NCI-H2107 treated with DMSO at 0.1 percent for 48 hours (cell line): ENCODE data around the gene GLMP.

Experiments used
- DNase-seq: peaks from one replicate; lab custom pipeline; 2025; ENCODE audit not compliant: unreplicated experiment; lab: John Stamatoyannopoulos, UW

GLMP gene

DNA sequence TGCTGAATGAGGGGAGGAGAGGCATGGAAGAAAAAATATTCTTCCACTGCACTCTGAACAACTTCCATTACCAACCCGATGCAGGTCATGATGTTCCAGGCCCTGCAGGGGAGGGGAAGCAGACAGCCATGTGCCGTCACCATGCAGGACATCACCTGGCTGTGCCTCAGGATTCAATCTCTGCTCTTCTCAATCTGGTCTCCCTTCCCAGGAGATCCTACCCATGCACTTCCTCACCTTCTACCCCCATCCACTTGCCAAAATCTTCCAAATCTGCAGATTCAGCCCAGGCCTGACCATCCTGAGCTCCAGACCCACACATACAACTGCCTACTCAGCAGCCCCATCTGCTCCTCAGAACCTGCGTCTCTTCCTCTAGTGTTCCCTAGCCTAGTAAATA is 41.8 kb downstream of the GLMP start:
- no peak for DNase-seq

DNA sequence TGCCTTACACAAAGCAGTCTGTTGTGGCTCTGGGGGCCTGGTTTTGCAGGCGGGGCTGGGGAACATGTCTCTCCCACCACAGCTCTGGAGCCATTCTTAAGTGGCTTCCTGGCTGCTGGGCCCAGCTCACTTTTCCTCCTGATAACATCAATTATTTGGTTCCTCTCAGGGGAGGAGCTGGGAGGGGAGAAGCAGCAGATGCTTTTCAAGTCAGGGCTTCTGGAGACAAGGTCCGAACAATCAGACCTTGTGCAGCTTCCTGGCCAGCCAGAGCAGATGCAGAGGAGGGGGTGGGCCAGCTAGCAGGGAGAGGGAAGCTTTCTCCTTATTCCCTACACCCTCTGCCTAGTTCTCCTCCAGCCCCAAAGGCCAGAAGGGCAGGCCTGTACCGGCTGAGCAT is 44.0 kb downstream of the GLMP start:
- no peak for DNase-seq

DNA sequence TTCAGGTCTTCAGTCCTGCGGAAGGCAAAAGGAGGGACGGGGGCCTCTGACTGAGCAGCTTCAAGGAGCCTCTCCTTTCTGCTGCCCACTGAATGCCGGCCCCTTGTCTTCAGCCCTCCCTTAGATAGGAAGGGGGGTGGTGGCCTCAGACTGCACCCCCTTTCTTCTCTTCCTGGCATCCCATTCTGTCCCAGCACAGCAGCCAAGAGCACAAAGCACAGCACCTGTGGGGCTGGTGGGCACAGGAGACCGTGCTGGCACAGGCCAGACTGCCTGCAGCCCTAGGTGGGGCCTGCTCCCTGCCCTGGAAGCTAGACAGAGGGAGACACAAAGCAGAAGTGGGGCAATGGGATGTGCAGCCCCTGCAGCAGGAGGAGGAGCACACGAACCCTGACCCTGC is 45.9 kb downstream of the GLMP start:
- no peak for DNase-seq

DNA sequence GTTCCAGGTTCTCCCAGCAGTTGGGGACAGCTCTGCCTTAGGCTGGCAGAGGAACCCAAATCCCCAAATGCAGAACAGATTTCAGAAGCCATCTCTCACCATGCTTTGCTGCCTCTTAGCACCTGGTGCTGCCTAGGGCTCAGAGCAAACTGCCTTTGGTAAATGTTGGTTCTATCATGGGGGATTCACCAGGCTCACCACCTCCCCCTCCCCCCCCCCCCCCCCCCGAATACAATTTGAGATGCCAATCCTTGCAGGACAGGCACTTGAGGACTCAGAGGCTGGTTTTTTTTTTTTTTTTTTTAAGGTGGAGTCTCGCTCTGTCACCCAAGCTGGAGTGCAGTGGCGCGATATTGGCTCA is 47.2 kb downstream of the GLMP start:
- DNase-seq, result no peak

DNA sequence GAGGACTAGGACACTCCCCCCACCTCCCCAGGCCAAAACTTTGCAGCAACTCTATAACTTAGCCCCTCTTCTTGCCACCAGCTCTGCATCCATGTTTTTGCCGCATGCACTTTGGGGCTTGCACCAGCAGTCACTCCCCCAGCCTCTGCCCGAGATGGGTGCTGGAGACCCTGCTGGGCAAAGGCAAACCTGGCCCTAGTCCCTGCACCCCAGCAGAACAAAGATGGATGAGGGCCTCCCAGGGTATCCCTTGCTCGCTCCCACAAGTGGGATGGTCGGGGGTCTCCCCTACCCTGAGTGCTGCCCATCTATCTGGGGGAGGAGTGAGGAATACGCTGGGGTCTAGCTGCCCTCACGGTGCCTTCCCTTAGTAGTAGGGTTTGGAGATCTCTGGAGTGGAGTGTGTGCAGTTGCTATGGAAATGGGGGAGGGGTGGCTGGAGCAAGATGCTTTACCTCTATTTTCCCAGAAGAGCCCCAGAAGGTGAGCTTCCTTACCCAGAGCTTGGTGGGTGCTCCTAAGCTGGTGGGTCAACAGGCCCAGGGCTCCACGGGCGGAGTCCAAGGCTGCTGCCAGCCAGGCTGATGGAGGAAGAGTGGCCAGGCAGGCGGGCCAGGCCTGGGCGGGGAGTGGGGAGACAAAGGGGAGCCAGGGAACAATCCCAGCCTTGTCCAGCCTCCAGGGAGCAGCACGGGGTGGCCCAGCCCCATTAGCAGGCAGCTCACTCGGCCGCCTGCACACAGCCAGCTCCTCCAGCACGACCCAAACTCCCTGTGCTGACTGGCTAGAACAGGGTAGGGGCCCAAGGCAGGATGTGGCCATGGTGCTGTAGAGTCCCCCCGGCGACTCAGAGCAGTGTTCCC is 47.8 kb downstream of the GLMP start, which contains the start of gene PAQR6:
Gene PAQR6 (minus strand): TSS at position 597 of the 863 bp plus-strand sequence. CDS start 1,325 bp downstream, outside the sequence.
- DNase-seq, result no peak

DNA sequence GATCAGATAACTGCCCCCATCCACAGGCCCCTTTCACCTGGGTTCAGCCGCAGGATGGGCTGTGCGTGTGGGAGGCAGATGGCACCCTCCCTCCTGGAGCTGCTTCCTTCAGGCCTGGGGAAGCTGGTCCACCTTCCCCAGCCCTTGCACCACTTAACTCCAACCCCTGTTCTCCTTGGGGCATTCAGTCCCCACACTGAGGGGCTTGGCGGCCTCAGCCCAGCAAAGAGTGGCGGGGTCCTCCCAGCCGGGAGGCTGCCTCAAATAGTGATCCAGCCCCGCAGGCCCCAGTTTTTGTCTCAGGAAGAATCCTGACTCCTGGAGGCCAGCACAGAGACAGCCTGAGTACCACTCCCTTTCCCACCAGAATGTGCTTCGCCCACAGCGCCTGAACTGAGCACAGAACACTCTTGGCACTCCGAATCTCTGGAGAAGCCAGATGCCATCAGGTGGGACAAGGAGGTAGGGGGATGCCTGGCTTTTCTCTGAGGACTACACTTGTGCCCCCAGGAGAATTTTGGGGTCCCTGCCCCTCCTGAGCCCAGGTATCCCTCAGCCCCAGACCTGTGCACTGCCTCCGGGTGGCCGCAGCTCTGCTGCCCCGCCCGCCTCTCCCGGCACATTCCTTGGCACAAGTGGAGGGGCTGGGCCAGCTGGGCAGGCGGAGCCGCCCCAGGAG is 48.6 kb downstream of the GLMP start:
- DNase-seq, result no peak

DNA sequence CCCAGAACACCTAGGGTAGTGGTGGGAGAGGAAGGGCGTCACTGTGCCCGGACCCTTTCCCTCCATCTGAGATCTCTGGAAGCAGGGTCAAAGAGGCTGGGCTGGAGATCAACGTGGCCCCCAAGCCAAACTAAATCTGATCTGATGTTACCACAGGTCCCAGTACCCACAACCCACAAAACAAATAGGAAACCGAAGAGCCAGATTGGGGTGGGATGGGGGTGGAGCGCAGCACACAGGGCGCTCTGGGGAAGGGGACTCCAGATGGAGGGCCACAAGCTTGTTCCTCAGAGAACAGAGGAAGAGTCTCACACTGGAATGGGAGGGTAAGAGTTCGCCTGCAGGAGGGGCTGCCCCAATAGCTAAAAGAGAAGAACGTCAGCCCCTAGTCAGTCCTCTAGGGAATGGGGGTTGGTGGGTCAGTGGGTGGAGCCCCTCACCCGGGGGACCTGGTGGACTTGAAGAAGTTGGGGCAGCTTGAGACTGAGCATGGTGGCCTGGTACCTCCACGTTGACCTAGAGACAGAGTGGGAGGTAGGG is 49.2 kb downstream of the GLMP start:
- no peak for DNase-seq

DNA sequence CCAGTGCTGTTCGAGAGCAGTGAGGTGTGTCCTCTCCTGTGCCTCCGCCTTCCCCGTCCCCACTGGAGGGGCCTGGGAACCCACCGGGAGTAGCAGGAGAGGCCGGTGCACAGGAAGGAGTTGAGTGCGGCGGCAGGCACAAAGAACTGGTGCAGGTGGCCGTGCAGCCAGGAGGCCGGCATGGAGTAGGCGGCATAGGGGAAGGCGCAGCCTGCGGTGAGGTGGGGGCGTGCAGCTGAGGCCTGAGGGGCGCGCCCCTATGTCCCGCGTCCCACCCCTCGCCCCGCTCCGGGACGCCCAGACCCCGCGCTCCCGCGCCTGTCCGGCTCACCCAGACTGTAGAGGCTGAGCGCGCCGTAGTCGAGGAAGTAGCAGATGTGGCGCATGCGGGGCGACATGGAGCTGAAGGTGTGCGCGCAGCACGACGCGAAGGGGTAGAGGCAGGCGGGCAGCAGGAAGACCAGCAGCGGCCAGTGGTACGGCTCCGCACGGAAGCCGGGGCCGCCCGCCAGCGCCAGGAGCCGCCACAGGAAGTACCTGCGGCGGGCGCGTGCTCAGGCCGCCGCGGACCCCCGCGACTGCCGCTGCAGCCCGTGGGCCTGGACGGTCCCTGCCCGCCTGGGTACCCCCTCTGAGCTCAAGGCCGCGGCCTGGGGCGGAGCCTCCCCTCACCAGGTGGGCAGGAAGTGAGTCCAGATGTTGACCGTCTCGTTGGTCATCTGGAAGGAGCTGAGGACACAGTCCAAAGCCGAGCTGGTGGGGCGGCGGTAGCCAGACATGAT is 49.8 kb downstream of the GLMP start:
- no peak for DNase-seq

DNA sequence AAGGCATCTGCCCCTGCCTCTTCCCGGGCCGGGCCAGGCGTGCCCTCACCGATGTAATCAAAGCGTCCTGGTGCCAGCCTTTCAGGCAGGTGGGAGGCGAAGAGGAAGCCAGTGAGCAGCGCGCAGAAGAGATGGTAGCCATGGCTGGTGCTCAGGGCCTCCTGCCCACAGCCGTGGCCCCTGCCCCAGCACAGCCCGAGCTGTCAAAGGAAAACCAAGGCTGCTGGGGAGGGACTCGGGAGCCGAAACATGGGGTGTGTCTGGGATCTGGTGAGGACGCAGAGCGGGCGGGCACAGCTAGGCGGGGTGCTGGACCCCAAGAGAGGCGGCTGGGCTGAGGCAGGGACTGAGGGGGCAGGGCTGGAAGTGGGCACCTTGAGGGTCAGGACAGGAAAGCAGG is 50.8 kb downstream of the GLMP start:
- no peak for DNase-seq

DNA sequence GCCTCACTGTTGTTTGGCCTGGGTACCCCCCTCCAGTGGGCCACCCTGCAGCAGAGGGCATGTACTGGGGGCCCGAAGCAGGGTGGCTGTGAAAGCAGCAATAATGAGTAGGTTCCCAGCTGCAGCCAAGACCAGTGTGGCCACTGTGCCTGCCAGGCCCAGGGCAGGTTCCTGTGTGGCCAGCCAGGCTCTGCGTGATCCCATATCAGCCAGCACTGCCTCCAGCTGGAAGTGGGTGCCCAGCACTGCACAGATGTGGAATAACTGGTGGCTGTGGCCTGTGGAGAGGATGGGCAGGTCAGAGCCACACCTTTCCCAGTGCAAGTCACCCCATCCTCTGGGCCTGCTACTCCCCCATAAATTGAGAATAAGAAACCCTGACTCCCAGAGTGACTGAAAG is 51.4 kb downstream of the GLMP start:
- DNase-seq, result no peak

DNA sequence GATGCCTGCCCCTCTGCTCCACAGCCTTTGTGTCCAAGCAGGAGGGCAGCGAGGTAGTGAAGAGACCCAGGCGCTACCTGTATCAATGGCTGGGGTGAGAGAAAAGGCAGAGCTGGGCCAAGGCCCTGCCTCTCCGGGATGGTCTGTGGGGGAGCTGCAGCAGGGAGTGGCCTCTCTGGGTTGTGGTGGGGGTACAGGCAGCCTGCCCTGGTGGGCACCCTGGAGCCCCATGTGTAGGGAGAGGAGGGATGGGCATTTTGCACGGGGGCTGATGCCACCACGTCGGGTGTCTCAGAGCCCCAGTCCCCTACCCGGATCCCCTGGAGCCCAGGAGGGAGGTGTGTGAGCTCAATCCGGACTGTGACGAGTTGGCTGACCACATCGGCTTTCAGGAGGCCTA is 52.7 kb downstream of the GLMP start:
- no peak for DNase-seq
